Skeletal muscle tissue (tissue), 4 donors: Measurements from ENCODE around the gene DCDC2C. TPM values are rescaled to one million over a fixed set of nuclear protein-coding genes. Genes with fewer than 3 reads are reported as not detected.
"Not testable (repeated sequence)": the region's sequence is repeated elsewhere in the genome, so short reads cannot be mapped to it uniquely, and the experiment has no call there.

Experiments
- H3K27ac ChIP-seq: one replicate; pipeline ENCODE4 v1.7.0; 2013; ENCODE audit warnings: mild to moderate bottlenecking, low read depth, low read length, inconsistent platforms
- H3K27me3 ChIP-seq, 3 donors: one replicate each; pipeline ENCODE4 v1.7.0; 2013; ENCODE audit warnings: low read length in 3 of 3; ENCODE audit not compliant: control insufficient read depth in 3 of 3, insufficient read depth in 3 of 3
- H3K36me3 ChIP-seq, 3 donors: one replicate each; pipeline ENCODE4 v1.7.0; 2013; ENCODE audit warnings: low read length in 3 of 3; ENCODE audit not compliant: control insufficient read depth in 3 of 3, insufficient read depth in 3 of 3
- H3K4me1 ChIP-seq, 3 donors: one replicate each; pipeline ENCODE4 v1.7.0; 2013; ENCODE audit warnings: low read length in 3 of 3, mild to moderate bottlenecking in 3 of 3; ENCODE audit not compliant: control insufficient read depth in 3 of 3, insufficient read depth in 3 of 3
- H3K4me3 ChIP-seq, 3 donors: one replicate each; pipeline ENCODE4 v1.7.0; 2013; ENCODE audit warnings: low read length in 3 of 3
- H3K9ac ChIP-seq, 3 donors: one replicate each; pipeline ENCODE4 v1.7.0; 2013; ENCODE audit warnings: low read length in 3 of 3, mild to moderate bottlenecking in 3 of 3, moderate library complexity in 2 of 3, low read depth in 1 of 3
- H3K9me3 ChIP-seq, 3 donors: one replicate each; pipeline ENCODE4 v1.7.0; 2013; ENCODE audit warnings: low read length in 3 of 3; ENCODE audit not compliant: control insufficient read depth in 3 of 3
- total RNA-seq: library from RNA; depleted of rRNA; stranded (reverse); fragments of >200 nt; gene quantifications from one replicate; pipeline ENCODE4 v1.2.3, GENCODE V29; 2014
- donor health status: Osteomylitis.

The DCDC2C gene, protein sequence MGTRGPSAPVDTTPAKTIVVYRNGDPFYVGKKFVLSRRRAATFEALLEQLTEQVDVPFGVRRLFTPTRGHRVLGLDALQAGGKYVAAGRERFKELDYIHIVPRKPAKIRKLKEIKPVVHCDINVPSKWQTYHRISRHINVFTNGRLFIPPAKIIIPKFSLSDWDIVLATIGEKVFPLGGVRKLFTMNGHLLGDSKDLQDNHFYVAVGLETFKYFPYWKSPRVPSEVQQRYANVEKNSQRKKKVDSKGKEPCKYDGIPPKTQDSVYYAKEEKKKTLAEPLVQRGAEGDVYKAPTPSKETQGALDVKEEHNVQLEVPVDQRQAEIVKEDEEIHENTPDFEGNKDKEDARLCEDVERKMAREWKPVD
- not detected for total RNA-seq

DNA sequence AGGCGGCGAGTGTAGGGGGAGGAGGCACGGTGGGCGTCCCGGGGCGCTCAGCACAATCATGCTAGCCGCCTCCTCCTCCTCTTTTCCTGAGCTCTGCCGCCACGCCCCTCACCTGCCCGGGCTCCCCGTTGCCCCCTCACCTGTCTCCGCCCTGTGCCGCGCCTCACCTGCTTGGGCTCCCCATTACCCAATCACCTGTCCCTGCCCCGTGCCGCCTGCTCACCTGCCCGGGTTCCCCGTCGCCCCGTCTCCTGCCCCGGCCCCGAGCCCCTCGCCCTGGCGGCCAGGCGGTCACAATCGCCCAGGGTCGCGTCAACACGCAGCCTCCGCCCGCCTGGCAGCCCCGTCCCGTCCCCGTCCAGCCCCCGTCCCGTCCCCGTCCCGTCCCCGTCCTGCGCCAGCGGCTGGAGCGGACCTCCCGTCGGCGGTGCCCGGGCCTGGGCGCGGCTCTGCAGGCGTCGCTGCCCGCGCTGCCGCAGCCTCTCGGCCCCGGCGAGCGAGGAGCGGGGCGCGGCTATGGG is at the start of gene DCDC2C:
DCDC2C (plus strand) TSS at position 340 of the 521 bp plus-strand sequence; CDS start at position 517, 177 bp downstream.
- H3K27me3 ChIP-seq: peaks cover 10 to 23% (median 14%) of the 10 kb centered on the region in 3 donors
- no peaks in the 10 kb centered on the region for H3K36me3 ChIP-seq
- no peaks in the 10 kb centered on the region for H3K9me3 ChIP-seq
- no peaks in the 10 kb centered on the region for H3K4me1 ChIP-seq
- H3K4me3 ChIP-seq: no peak within 1 kb of the TSS
- H3K27ac ChIP-seq: no peak within 1 kb of the TSS
- H3K9ac ChIP-seq: no peak within 1 kb of the TSS

DNA sequence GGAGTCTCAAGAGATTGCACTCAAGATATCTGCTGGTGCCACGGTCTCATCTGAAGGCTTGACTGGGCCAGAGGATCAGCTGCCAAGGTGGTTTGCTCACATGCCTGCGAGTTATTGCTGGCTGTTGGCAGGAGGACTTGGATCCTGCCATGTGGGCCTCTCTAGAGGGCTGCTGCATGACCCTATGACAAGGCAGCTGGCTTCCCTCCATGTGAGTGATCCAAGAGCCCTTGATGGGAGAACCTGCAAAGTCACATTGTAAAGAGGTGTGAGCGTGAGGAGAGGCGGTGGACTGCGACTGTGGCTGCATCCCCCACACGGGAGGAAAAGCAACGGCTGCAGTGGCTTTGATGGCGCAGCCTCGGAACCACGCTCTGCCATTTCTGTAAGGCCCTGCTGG is 49.4 kb upstream of the DCDC2C start:
- no peak overlapping the region for H3K9ac ChIP-seq
- no peaks in the 10 kb centered on the region for H3K36me3 ChIP-seq
- H3K27ac ChIP-seq: no peak overlapping the region
- H3K4me1 ChIP-seq: peaks cover 10 to 18% (median 14%) of the 10 kb centered on the region in 3 donors
- H3K4me3 ChIP-seq: no peak overlapping the region
- peaks cover 0 to 31% (median 22%) of the 10 kb centered on the region in 3 donors for H3K27me3 ChIP-seq
- no peaks in the 10 kb centered on the region for H3K9me3 ChIP-seq

DNA sequence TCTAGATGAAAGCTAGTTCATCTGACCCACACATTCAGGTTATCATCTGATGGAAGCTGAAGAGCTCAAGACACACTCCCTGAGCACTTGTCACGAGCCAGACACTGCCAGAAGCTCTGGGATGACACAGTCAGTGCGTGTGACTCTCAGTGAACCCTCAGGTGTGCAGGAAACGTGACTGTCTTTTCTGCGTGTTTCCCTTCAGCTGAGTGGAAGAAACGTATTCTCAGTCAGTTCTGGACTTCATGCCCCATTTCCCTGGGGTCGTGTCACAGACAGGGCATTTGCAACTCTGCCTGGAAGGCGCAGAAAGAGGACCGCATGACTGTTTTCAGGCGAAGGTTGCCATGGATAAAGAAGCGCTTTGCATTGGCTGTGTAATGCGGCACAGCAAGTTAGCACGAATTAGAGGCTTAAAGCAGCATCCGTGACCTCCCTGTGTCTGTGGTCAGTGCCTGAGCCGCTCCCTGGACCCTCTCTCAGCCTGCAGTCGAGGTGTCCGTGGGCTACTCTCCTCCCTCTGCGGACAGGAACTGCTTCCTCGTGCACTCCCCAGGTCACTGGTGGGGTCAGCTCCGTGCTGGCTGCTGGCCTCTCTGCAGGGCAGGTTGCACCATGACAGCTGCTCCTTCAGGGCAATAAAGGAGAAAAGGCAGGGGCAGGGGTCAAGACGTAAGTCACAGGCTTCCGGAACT is 48.7 kb upstream of the DCDC2C start:
- peaks cover 0 to 31% (median 20%) of the 10 kb centered on the region in 3 donors for H3K27me3 ChIP-seq
- H3K9ac ChIP-seq: no peak overlapping the region
- no peak overlapping the region for H3K27ac ChIP-seq
- peaks cover 14 to 23% (median 19%) of the 10 kb centered on the region in 3 donors for H3K4me1 ChIP-seq
- H3K4me3 ChIP-seq: no peak overlapping the region
- H3K9me3 ChIP-seq: no peaks in the 10 kb centered on the region
- H3K36me3 ChIP-seq: no peaks in the 10 kb centered on the region

DNA sequence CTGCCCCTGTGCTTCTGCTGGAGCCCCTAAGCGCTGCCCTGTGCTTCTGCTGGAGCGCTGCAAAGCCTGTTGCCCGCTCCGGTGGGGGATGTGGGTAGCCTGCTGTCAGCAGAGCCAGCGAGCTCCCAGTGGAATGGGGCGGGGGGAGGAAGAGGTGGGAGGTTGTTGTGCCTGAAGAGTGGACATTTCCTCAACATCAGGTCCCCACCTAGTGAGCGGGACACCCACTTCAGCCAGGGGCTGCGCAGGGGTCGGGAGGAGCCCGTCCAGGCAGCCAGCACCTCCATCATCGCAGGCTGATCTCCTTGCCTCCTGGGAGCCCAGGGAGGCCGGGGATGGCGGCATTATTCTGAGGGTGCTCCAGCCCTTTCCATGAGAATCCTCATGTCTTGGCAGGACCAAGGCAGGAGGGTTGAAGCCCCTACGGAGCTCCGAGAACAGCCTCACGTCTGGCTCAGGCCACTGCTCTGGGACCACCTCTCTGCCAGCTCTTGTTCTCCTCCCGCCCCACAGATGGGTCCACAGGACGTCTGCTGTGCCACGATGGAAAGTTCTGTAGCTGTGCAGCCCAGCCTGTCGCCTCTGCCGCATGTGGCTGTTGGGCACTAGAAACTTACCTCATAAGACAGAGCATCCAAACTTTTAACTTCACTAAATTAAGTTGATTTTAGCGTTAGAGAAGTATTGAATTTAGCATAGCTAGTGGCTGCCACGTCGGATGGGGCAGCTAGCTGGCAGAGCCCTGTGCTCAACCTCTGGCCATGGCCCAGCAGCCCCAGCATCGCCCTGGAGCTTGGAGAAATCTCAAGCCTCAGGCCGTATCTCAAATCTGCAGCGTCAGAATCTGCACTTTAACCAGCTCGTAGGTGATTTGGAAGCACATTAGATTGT is 47.3 kb upstream of the DCDC2C start:
- no peak overlapping the region for H3K4me3 ChIP-seq
- H3K27ac ChIP-seq: no peak overlapping the region
- H3K27me3 ChIP-seq: peaks cover 0 to 27% (median 15%) of the 10 kb centered on the region in 3 donors
- H3K9me3 ChIP-seq: no peaks in the 10 kb centered on the region
- peaks cover 14 to 22% (median 14%) of the 10 kb centered on the region in 3 donors for H3K4me1 ChIP-seq
- no peaks in the 10 kb centered on the region for H3K36me3 ChIP-seq
- H3K9ac ChIP-seq: no peak overlapping the region

DNA sequence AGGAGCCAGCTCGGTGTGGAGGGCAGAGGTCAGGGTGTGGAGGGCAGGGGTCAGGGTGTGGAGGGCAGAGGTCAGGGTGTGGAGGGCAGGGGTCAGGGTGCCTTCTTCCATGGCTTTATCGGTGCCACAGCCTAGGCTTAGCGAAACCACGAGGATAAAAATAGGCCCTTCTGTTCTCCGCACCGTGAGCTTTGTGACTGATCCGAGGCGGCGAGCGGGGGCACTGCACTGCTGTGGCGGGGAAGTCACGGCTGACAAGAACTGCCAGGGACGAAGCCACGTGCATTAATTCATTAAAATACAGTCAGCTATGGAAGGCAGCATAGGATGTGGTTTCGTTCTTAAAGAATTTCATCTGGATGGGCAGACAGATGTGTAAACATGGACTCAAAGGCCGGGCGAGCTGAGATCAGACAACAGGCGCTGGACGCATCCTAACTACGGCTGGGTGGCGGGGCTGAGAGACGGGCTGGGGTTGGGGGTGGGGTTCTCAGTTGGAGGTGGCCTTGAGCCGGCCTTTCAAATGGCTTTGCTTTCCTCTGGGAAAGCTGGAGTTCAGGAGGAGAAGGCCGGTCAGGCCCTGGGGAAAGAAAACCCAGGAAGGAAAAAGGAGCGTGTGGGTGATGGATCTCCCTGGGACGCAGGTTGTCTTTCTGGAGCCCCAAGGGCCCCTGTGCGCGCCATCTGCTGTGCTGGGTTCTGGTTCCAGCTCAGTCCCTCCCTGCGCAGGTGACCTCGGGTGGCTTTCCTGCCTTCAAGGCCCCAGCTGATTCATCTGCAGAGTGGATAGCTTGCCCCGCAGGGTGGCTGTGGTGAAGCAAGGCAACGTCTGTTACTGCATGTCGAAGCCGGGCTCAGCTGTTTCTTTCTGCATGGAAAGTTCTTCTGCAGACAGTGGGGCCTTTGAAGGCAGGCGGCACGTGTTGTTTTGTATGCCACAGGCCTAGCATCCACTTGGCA is 46.3 kb upstream of the DCDC2C start:
- no peak overlapping the region for H3K4me3 ChIP-seq
- H3K36me3 ChIP-seq: no peaks in the 10 kb centered on the region
- peaks cover 0 to 22% (median 10%) of the 10 kb centered on the region in 3 donors for H3K27me3 ChIP-seq
- H3K9me3 ChIP-seq: no peaks in the 10 kb centered on the region
- H3K9ac ChIP-seq: no peak overlapping the region
- peaks cover 6 to 14% (median 8%) of the 10 kb centered on the region in 3 donors for H3K4me1 ChIP-seq
- H3K27ac ChIP-seq: no peak overlapping the region

DNA sequence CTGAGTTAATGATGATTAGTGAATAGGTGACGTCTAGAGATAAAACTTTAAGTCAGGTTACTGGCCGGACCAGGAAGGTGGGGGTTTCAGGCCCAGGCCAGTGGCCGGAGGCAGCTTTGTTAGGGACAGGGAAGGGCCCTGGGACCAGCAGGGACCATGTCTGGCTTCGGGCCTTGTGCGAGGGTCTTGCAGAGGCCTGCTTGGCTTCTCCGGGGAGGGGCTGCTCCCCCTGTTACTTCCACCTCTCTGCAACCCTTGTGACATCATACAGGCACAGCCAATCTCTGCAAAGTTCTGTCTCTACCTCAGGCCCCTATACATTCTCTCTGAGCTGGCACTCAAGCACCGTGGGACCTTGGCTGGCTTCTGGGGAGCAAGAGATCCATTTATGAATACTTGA is 45.5 kb upstream of the DCDC2C start, which contains the start of gene ALLC:
ALLC (plus strand) TSS at position 320 of the 400 bp plus-strand sequence. CDS start 12,958 bp downstream, outside the sequence.
- H3K27me3 ChIP-seq: peaks cover 0 to 17% (median 4%) of the 10 kb centered on the region in 3 donors
- no peaks in the 10 kb centered on the region for H3K36me3 ChIP-seq
- no peak within 1 kb of the TSS for H3K4me3 ChIP-seq
- H3K9ac ChIP-seq: no peak within 1 kb of the TSS
- H3K9me3 ChIP-seq: no peaks in the 10 kb centered on the region
- peak within 1 kb of the TSS; percentile 23 for H3K27ac ChIP-seq
- peaks cover 5 to 12% (median 5%) of the 10 kb centered on the region in 3 donors for H3K4me1 ChIP-seq

DNA sequence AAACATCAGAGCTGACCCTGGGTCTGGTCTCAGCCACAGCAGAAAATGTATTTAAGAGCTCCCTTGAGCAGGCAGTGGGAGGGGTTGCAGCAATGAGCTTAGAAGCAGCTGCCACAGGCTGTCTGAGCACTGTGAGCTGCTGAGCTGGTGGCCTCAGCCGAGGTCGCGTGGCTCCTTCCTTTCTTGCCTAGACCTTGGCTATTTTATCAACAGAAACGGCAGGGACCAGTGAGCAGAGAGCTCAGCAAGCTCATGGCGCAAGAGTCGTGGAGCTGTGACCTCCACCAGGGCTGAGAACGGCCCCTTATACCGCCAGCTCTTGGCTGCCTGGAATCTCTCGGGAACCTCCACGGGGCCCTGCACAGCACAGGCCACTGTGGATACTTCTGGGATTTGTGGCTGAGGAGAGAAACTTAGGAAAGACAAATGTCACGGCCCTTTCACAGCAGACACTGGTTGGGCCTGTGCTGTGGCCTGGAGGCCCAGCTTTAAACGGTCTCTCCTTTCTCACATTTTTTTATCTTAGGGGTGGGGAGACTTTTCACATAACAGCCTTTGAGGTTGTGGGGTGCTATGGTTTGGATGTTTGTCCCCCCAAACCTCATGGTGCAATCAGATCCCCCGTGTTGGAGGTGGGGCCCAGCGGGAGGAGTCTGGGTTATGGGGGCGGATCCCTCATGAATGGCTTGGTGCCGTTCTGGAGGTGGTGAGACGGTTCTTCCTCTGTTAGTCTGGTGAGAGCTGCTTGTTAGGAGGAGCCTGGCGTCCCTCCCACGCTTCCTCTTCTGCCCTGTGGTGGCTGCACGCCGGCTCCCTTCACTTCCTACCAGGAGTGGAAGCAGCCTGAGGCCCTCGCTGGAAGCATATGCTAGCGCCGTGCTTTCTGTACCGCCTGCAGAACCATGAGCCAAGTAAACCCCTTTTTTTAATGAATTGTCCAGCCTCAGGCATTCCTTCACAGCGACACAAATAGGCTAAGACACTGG is 43.6 kb upstream of the DCDC2C start:
- H3K9ac ChIP-seq: peak overlapping the region in 1 of 3 donors; percentile 45

DNA sequence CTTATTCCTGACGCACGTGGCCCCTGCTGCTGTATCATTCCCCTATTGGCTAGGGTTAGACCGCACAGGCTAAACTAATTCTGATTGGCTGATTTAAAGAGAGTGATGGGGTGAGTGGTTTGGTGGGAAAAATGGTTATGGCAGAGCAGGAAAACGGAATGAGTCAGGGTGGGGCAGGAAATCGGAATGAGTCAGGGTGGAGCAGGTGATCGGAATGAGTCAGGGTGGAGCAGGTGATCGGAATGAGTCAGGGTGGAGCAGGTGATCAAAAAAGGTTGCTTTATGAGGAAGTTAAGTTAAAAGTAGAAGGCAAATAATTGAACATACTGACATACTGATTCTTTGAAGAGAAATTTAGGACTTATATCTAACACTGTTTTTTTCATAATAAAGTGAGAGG is 42.7 kb upstream of the DCDC2C start:
- not testable (repeated sequence) for H3K36me3 ChIP-seq, H3K27me3 ChIP-seq, H3K9me3 ChIP-seq, H3K9ac ChIP-seq, H3K27ac ChIP-seq, H3K4me3 ChIP-seq
- H3K4me1 ChIP-seq: peaks cover 5 to 12% (median 5%) of the 10 kb centered on the region in 3 donors

More for the DNA sequence above, 43.6 kb upstream of the DCDC2C start:
- Histone ChIP-seq H3K4me1 (peaks cover 5 to 12% (median 5%) of the 10 kb centered on the region in 3 donors), H3K9me3 (no peaks in the 10 kb centered on the region), H3K27me3 (peaks cover 0 to 2% (median 0%) of the 10 kb centered on the region in 3 donors), H3K36me3 (no peaks in the 10 kb centered on the region), H3K4me3 (no peak overlapping the region), H3K27ac (peak overlapping the region; percentile 23)
